HG03097 (cell line): ENCODE measurements around the gene CDKN2B-AS1.

Experiments used
- ATAC-seq: cut with Tn5 transposase; IDR thresholded peaks from one replicate; pipeline ENCODE4 v1.9.1; 2021; ENCODE audit not compliant: unreplicated experiment, low FRiP score

The CDKN2B-AS1 gene

DNA sequence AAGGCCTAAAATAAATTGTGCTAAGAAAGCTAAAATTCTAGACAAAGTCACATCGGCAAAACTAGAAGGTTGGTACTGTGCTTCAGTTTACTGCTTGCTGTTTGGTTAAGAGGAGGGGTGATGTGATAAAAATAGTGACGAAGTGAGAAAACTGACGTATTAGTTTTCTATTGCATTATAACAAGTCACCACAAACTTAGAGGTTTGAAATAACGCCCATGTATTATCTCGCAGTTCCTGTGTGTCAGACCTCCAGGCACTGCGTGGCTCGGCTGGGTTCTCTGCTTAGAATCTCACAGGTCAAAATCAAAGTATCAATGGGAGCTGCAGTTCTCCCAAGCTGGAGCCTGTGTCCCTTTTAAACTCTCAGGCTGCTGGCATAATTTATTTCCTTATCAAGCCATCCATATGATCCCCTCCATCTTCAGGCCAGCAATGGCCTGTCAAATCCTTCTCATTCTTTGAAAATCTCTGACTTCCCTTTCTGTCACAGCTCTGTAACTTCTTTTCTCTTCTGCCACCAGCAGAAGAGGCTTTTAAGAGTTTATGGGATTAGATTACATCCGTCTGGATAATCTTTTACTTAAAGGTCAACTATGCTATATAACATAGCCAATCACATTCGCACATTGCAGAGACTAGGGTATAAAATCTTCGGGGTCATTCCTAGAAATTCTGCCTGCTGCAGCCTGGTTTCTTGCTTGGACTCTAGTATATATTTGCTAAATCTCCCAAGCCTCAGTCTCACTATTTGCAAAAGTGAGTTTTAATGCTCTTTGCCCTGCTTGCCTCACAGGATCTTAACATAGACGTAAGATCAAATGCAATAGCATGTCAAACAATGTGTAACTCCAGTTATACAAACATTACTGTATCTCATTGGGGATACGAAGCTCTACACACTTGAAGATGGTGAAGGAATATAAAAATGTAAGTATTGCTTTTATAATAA is 118.6 kb downstream of the CDKN2B-AS1 start:
- ATAC-seq = no peak

DNA sequence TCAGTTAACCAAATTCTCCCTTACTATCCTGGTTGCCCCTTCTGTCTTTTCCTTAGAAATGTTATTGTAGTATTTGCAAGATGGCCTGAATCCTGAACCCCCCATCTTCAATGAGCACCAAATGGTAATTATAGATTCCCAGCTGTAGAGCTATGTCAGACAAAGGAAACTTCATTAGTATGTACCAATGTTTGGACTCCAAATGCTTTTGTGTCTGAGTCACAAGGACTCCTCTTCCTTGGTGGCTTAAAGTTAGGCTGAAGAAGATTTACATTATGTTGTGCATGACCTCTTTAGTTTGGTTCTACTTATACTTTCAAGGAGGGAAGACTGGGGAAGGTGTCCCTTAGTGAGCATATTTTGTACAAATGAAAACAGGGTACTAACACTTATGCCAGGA is 120.4 kb downstream of the CDKN2B-AS1 start:
- no peak for ATAC-seq

DNA sequence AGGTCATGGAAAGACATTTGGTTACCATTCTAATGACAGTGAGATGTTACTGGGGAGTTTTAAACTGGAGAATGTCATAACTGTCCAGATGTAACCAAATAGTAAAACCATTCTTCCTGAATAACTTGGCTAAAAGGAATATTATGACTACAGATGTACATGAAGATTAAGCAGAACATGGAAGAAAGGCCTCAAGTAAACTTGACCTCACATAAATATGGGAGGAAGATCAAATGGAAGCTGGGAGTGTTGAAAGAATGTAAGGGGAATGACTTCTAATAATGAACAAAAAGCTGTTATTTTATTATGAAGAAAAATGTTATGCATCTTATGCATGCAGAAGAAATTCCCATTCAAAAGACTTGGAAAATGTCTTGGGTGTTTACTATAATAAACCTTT is 122.2 kb downstream of the CDKN2B-AS1 start:
- ATAC-seq = no peak

DNA sequence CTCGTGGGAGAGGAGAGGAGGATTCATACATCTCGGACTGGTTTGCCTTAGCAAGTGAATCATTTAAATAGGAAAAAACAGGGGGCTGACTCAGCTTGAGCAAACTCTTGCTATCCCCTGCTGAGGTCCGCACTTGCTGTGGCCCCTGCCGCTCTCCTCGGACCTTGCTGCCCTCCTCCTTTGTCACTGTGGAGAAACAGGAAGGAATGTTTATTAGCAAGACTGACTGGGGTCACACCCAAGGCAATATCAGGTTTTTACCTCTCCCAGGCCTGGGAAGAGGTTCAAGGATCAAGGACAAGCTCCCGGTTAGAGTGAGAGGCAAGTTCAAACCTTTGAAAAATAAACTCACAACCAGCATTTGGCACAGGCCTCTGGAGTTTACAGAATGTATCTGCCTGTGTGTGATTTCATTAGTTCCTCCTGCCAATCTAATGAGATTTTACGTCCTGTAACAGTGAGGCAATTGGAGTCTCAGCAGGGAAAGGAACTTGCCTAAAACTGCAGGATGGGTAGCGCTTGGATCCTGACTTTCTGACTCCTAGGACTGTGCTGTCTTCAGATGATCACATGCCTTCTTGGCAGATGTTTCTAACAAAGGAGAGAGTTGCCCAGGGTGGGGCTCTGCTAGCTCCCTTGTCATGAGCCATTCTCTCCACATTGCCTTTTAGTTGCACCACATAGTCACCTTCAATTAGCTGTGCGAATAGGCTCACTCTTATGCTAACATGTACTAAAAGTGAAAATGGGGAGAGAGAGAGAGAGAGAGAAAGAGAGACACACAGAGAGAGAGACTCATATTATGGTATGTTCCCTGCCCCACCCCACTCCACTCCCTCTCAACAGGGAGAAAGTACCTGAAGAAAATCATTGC is 123.2 kb downstream of the CDKN2B-AS1 start:
- ATAC-seq = no peak

DNA sequence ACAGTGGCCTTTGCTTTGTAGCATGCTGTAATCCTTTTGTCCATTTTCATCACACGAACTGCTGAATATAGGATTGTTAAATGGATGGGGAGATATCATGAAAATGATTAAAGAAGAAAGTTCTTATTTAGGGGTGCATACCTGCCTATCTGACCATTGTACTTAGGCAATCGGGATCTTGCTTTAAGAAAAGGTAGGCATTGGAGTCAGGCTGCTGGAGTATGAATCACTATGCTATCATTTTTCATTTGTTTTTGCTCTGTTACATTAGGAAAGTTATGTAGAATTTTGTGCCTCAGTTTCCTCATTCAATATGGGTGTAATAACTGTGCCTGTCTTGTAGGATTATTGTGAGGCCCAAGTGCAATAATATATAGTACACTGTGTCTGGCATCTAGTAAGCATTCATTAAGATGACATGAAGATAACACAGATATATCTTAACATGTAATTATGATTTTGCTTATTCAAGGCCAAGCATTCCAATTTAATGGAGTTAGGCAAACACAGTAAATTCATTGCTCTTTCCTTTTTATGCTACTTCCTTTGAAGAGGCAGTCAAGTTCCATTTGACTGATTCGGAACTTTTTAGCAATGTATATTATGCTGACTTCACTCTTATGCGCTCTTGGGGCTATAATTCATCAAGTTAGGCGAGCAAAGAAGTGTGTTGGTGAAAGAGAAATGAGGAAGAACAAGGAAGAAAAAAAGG is 124.4 kb downstream of the CDKN2B-AS1 start:
- no peak for ATAC-seq

DNA sequence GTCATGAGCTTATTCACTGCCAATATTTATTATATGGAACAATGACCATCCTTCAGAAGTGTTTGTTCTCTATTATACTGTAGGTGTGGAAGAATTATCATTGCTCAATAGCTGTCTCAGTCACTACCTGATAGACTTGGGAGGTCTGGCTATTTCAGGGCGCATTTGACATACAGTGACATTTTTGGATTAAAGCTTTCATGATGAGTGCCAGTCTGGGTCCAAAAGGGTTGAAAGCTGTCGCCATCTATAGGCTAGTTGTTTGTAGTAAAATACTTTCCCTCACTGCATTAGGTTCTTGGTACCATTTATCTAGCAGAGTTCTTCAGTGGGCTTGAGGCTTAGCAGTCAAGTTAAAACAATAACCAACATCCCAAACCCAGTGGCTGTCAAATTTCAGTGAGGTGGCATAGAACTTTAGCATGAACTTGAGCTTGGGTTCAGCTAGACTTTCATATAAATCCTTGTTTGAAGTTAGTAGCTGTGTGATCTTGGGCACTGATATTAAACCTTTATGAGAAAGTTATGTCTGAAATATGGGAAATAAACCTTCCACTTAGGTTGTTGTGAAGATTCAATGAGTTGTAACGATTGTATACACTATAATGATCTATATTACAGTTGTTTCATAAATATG is 125.0 kb downstream of the CDKN2B-AS1 start:
- no peak for ATAC-seq

DNA sequence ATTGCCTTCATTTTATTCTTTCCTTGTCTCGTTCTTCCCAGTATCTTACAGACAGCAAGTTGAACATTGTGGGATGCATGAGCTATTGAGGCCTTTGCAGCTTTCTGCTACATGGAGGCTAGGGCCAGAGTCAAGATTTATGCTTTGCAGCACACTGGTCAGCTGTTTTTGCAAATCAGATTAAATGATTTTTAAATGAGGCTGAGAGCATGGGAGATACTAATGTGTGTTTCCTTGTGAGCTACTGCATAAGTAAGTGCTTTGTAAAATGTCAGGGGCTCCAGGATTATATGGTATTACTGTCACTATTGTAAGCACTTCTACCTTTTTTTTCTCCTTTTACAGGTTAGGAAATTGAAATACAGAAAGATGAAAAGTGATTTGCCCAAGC is 125.6 kb downstream of the CDKN2B-AS1 start:
- no peak for ATAC-seq

DNA sequence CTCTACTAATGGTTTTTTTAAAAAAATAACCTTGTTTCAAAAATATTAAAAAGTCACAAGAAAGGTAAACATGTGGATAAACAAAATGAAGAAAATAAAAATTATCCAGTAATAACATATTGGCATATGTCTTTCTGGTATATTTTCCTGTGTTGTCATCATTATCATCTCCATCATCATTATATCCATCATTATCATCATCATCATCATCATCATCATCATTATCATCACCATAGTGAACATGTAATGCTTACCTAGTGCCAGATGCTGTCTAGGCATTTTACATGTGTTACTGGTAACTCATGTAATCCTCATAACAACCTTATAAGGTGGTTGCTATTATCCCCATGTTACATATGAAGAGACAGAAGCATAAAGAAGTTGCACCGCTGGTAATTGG is 126.0 kb downstream of the CDKN2B-AS1 start:
- ATAC-seq = no peak

DNA sequence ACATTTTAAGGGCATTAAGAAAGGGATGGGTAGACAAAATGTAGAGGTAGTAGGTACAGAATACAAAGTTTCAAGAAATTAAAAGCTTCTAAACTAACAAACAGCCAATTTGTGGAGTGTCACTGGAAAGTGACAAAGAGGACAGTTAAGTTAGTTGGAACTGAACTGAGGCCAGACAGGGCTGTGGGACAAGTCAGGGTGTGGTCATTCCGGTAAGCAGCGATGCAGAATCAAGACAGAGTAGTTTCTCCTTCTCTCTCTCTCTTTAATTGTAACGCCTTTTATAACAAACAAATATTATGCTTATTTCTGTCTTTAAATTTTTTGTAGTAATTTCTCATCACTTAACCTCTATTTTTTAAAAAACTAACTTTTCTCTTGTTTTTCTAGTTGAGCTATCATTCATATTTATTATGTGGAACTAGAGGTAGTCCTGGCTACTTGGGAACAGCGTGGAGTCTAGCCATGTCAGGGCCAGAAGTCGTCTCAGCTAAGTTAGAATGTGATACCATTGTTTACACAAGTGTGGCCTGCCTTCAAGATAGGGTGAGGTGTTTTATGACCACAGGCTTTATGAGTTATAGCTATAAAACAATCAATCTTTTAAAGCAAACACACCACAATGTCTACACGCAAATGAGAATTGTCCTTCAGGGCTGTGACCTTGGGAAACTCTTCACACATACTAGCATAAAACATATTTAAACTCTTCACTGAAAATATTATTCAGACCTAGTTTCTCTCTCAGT is 129.8 kb downstream of the CDKN2B-AS1 start:
- no peak for ATAC-seq

DNA sequence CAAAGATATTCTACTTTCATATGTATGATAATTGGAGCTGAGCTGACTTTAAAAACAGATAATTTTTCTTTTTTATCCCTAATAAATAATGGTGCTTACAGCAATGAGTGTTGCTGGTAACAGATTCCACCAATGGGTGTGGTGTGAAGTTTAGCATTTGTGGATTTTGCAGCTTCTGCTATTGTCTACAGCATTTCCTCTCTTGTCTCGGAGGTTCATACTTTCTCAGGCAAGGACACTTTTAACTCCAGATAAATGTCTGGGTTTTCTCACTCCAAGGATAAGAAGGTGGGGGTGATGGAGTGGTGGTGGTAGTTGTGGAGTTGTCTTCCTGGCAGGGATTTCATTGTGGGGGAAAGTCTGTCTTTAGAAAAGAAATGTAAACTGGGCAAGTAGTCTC is 134.5 kb downstream of the CDKN2B-AS1 start:
- ATAC-seq = no peak

DNA sequence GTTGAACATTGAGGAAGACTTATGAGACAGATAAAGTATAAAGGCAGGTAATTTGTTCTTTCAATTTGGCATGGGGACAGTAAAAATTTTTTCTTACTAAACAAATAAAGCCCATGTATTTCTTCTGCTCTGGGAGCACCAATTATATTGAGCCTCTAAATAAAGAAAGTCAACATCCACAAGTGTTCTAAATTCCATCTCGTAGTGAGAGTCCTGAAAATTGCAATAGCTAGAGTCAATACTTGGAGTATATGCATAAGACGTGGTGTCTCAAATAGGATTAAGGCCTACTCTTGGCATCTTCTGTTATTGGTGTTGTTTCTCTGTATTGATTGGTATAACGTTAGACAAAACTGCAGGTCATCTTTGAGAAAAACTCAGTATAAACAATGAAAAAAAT is 135.0 kb downstream of the CDKN2B-AS1 start:
- ATAC-seq = no peak

DNA sequence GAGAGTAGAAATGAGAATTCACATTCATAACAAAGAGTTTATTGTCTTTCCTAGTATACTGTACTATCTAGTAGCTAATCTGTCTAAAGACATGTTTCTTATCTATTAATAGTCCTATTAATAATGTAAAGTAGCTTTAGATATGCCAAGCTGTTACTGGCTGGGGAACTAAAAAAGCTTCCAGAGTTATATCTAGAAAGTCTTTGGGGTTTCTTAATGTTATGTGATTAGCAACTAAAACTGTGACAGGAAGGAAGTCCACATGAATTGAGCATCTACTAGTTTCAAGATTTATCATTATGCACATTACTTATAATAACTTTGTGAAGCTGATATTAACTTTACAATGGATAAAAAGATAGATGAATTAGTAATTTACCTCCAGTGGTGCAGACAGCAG is 137.2 kb downstream of the CDKN2B-AS1 start:
- ATAC-seq = no peak

DNA sequence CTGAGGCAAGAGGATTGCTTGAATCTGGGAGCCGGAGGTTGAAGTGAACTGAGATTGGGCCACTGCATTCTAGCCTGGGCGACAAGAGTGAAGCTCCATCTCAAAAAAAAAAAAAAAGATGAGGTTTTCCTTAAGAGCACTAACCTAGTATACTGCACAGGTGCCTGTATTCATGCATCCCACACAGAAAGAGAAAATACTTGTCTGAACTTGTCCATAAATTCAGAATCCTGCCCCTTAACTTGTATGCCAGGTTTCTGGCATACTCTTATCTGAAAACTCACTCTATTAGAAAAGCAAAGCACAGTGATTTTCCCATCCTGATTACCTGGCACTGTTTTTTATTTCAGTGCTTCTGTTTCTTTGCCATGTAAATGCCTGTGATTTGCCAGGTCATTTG is 139.8 kb downstream of the CDKN2B-AS1 start:
- no peak for ATAC-seq

DNA sequence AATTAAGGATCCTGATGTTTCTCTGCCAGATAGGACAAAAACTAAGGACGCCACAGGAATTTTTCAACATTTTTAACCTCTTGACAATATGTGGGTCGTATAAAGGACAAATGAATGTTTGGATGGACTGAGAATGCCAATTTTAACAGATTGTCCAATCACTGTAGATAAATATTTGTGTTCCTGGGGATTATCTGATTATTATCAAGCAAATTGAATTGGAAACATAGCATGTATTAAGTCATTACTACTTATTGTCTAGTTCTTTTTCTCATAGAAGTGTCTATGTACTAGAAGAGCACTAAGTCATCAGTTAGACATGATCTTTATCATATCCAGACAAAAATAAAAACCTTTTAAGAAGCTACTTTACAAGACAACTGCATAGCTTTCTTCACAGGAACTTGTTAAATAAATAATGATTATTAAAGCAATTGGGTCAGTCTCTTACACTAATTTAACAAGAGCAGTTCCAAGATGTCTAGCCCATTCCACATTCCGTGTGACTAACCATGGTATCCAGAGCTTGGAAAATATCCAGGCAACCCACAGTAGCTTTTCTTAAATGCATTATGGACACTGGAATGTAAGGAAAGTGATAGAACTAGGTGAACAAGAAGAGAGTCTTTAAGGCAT is 142.0 kb downstream of the CDKN2B-AS1 start:
- no peak for ATAC-seq

DNA sequence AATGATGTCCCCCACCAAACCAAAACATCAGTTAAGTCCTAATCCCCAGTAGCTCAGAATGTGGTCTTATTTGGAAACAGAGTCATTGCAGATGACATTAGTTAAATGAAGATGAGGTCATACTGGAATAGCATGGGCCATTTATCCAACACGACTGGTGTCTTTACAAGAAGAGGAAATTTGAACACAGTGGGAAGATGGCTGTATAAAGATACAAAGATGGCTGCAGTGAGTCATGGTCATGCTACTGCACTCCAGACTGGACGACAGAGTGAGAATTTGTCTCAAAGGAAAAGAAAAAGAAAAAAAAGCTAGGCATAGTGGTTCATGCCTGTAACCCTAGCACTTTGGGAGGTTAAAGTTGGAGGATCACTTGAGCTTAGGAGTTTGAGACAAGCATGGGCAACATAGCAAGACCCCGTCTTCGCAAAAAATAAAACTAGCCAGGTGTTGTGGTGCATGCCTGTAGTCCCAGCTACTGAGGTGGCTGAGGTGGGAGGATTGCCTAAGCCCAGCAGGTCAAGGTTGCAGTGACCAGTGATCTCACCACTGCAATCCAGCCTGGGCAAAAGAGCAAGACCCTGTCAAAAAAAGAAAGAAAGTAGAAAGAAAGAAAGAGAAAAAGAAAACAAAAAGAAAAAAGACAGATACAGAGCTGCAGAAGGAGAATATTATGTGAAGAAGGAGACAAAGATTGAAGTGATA is 144.5 kb downstream of the CDKN2B-AS1 start:
- ATAC-seq = no peak

DNA sequence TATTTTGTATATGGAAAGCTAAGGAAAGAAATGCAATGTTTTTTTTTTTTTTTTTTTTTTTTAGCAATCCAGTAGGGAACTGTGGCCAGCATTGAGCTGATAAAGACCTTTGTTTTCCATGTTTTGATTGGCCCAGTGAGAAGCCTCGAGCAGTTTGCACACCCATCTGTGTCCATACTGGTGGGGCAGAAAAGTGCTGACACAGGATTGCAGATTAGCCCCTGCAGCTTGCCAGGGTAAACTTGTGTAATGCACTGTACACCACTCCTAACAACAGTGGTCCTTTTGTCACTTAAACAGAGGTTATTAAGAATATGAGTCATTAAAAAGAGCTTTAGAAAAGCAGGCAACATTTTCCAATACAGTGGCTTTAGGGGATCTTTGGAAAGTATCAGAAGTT is 147.3 kb downstream of the CDKN2B-AS1 start:
- ATAC-seq = no peak

DNA sequence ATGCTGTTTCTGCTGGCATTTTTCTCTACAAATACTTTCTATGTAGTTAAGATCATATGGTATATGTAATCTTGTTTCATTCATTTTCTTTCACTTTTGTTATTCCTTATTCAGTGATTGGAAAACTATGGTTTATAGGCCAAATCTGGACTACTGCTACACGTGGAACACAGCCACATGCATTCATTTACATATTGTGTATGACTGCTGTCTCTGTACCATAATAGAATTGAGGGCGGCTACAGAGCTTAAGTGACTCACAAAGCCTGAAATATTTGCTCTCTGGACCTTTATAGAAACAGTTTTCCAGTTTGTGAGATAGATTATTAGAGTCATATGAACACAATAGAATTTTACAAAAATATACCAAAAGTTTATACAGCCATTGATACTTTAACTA is 148.1 kb downstream of the CDKN2B-AS1 start:
- no peak for ATAC-seq

DNA sequence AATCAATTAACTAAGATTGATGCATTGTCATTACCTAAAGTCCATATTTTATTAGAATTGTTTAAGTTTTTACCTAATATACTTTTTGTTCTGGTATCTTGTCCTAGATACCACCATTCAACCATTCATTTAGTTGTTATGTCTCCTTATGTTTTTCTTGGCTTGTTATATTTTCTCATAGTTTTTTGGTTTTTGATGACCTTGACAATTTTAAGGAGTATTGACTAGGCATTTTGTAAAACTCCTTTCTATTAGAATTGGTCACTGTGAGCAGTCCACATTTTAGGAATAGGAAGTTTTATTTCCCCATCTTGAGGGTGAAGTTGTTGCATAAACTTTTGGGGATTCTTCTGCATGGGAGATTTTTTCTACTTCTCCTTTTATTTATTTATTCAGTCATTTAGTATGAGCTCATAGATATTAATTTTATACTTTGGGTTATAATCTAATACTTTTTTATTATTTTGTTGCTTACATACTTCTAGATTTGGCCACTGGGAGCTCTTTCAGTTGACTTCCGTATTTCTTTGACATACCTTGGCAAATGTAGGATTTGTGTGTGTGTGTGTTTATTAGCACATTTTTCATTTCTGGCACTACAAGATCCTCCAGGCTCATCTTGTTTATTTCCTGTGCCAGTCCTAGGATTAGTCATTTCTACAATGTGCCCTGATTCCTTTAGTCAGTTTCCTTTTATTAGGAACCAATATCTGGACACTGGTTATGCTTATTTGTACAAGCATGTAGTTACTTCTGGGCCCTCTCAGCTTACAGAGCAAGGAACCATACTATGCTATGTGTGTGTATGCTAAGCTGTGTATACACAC is 149.4 kb downstream of the CDKN2B-AS1 start:
- no peak for ATAC-seq
